Measurements from ENCODE around the gene METTL23. TPM values are rescaled to one million over a fixed set of nuclear protein-coding genes. Genes with fewer than 3 reads are reported as not detected.
"Not testable (repeated sequence)": the region's sequence is repeated elsewhere in the genome, so short reads cannot be mapped to it uniquely, and the experiment has no call there.

The METTL23 gene
- total and polyA plus RNA-seq, 9 donors = 19.6 to 23.6 (median 21.3) TPM

GRCh38 chr17:76702076-76702475 is 24.6 kb upstream of the METTL23 start:
- peak overlapping the region; percentile 95 for H3K27ac ChIP-seq (ENCODE audit: low read length)
- no CpG with 5 or more reads among the region's 2 CpGs for WGBS (ENCODE audit: insufficient coverage)
- DNase-seq = no peak
- H3K27me3 ChIP-seq (ENCODE audit: control insufficient read depth, insufficient read depth, low read length) = no peaks in the 10 kb centered on the region
- no peak overlapping the region for H3K4me3 ChIP-seq (ENCODE audit: low read length)
- H3K9me3 ChIP-seq (replicated peaks; ENCODE audit: control insufficient read depth, low read depth, low read length) = no peaks in the 10 kb centered on the region
- H3K36me3 ChIP-seq (ENCODE audit: control insufficient read depth, insufficient read depth, low read length) = no peaks in the 10 kb centered on the region
- H3K4me1 ChIP-seq (ENCODE audit: control insufficient read depth, insufficient read depth, low read length) = peaks cover 48% of the 10 kb centered on the region

GRCh38 chr17:76702941-76703637 is 23.6 kb upstream of the METTL23 start:
- Histone ChIP-seq H3K27ac (ENCODE audit: low read length) (no peak overlapping the region), H3K4me3 (ENCODE audit: low read length) (no peak overlapping the region), H3K9me3 (replicated peaks; ENCODE audit: control insufficient read depth, low read depth, low read length) (no peaks in the 10 kb centered on the region), H3K36me3 (ENCODE audit: control insufficient read depth, insufficient read depth, low read length) (no peaks in the 10 kb centered on the region), H3K27me3 (ENCODE audit: control insufficient read depth, insufficient read depth, low read length) (no peaks in the 10 kb centered on the region), H3K4me1 (ENCODE audit: control insufficient read depth, insufficient read depth, low read length) (peaks cover 48% of the 10 kb centered on the region)
- no peak for DNase-seq
- 92% methylated on average over 3 of the region's 10 CpGs for WGBS (ENCODE audit: insufficient coverage)

- H3K4me3 ChIP-seq (ENCODE audit: low read length) = no peak overlapping the region
- no peaks in the 10 kb centered on the region for H3K27me3 ChIP-seq (ENCODE audit: control insufficient read depth, insufficient read depth, low read length)
- DNase-seq = no peak
- H3K27ac ChIP-seq (ENCODE audit: low read length) = no peak overlapping the region
- no peaks in the 10 kb centered on the region for H3K9me3 ChIP-seq (replicated peaks; ENCODE audit: control insufficient read depth, low read depth, low read length)
- H3K4me1 ChIP-seq (ENCODE audit: control insufficient read depth, insufficient read depth, low read length) = peaks cover 51% of the 10 kb centered on the region
- WGBS (ENCODE audit: insufficient coverage) = 40% methylated on average over 1 of the region's 4 CpGs
- no peaks in the 10 kb centered on the region for H3K36me3 ChIP-seq (ENCODE audit: control insufficient read depth, insufficient read depth, low read length)
Measured at GRCh38 chr17:76704805-76705204, 21.8 kb upstream of the METTL23 start.

GRCh38 chr17:76706817-76707216 is 19.8 kb upstream of the METTL23 start:
- Histone ChIP-seq H3K27me3 (ENCODE audit: control insufficient read depth, insufficient read depth, low read length) (no peaks in the 10 kb centered on the region), H3K4me3 (ENCODE audit: low read length) (no peak overlapping the region), H3K9me3 (replicated peaks; ENCODE audit: control insufficient read depth, low read depth, low read length) (no peaks in the 10 kb centered on the region), H3K36me3 (ENCODE audit: control insufficient read depth, insufficient read depth, low read length) (no peaks in the 10 kb centered on the region), H3K27ac (ENCODE audit: low read length) (no peak overlapping the region), H3K4me1 (ENCODE audit: control insufficient read depth, insufficient read depth, low read length) (peaks cover 39% of the 10 kb centered on the region)
- DNase-seq = no peak
- 100% methylated on average over 2 of the region's 3 CpGs for WGBS (ENCODE audit: insufficient coverage)

- Histone ChIP-seq H3K27me3 (ENCODE audit: control insufficient read depth, insufficient read depth, low read length) (no peaks in the 10 kb centered on the region), H3K4me1 (ENCODE audit: control insufficient read depth, insufficient read depth, low read length) (peaks cover 37% of the 10 kb centered on the region), H3K36me3 (ENCODE audit: control insufficient read depth, insufficient read depth, low read length) (no peaks in the 10 kb centered on the region), H3K4me3 (ENCODE audit: low read length) (no peak overlapping the region), H3K27ac (ENCODE audit: low read length) (peak overlapping the region; percentile 96), H3K9me3 (replicated peaks; ENCODE audit: control insufficient read depth, low read depth, low read length) (no peaks in the 10 kb centered on the region)
- 7% methylated on average over 8 of the region's 14 CpGs for WGBS (ENCODE audit: insufficient coverage)
- DNase-seq = peak; percentile 82
Measured at GRCh38 chr17:76707985-76708807, 18.4 kb upstream of the METTL23 start.

GRCh38 chr17:76709077-76709950 is 17.3 kb upstream of the METTL23 start:
- Histone ChIP-seq H3K36me3 (ENCODE audit: control insufficient read depth, insufficient read depth, low read length) (peaks cover 10% of the 10 kb centered on the region), H3K4me1 (ENCODE audit: control insufficient read depth, insufficient read depth, low read length) (peaks cover 37% of the 10 kb centered on the region), H3K27ac (ENCODE audit: low read length) (peak overlapping the region; percentile 96), H3K27me3 (ENCODE audit: control insufficient read depth, insufficient read depth, low read length) (no peaks in the 10 kb centered on the region), H3K4me3 (ENCODE audit: low read length) (peak overlapping the region; percentile 70), H3K9me3 (replicated peaks; ENCODE audit: control insufficient read depth, low read depth, low read length) (no peaks in the 10 kb centered on the region)
- peak; percentile 90 for DNase-seq
- WGBS (ENCODE audit: insufficient coverage) = 33% methylated on average over 14 of the region's 29 CpGs

- peak overlapping the region; percentile 70 for H3K4me3 ChIP-seq (ENCODE audit: low read length)
Measured at GRCh38 chr17:76709951-76710862, 16.4 kb upstream of the METTL23 start.

GRCh38 chr17:76710863-76711611 is 15.6 kb upstream of the METTL23 start, which contains the start of gene MXRA7:
MXRA7 (minus strand) TSS chr17:76710965; CDS start chr17:76710946, 19 bp downstream.
- Histone ChIP-seq H3K27me3 (ENCODE audit: control insufficient read depth, insufficient read depth, low read length) (no peaks in the 10 kb centered on the region), H3K9me3 (replicated peaks; ENCODE audit: control insufficient read depth, low read depth, low read length) (no peaks in the 10 kb centered on the region), H3K4me3 (ENCODE audit: low read length) (peak within 1 kb of the TSS; percentile 70), H3K4me1 (ENCODE audit: control insufficient read depth, insufficient read depth, low read length) (peaks cover 37% of the 10 kb centered on the region), H3K36me3 (ENCODE audit: control insufficient read depth, insufficient read depth, low read length) (peaks cover 22% of the 10 kb centered on the region), H3K27ac (ENCODE audit: low read length) (peak within 1 kb of the TSS; percentile 96)
- 1% methylated on average over 44 of the region's 56 CpGs for WGBS (ENCODE audit: insufficient coverage)
- DNase-seq = peak; percentile 84

More at GRCh38 chr17:76709951-76710862, 16.4 kb upstream of the METTL23 start:
- not testable (repeated sequence) for H3K27me3 ChIP-seq (ENCODE audit: control insufficient read depth, insufficient read depth, low read length); H3K9me3 ChIP-seq (replicated peaks; ENCODE audit: control insufficient read depth, low read depth, low read length)
- Histone ChIP-seq H3K36me3 (ENCODE audit: control insufficient read depth, insufficient read depth, low read length) (peaks cover 14% of the 10 kb centered on the region), H3K27ac (ENCODE audit: low read length) (peak overlapping the region; percentile 96), H3K4me1 (ENCODE audit: control insufficient read depth, insufficient read depth, low read length) (peaks cover 37% of the 10 kb centered on the region)
- peak; percentile 67 for DNase-seq
- under 1% methylated on average over 19 of the region's 79 CpGs for WGBS (ENCODE audit: insufficient coverage)
